GM21737 (cell line): Measurements from ENCODE around the gene TRIM17.

Experiments used
- ATAC-seq: cut with Tn5 transposase; IDR thresholded peaks from one replicate; pipeline ENCODE4 v1.9.1; 2021; ENCODE audit warnings: mild to moderate bottlenecking, moderate library complexity; ENCODE audit not compliant: unreplicated experiment

TRIM17 gene

DNA sequence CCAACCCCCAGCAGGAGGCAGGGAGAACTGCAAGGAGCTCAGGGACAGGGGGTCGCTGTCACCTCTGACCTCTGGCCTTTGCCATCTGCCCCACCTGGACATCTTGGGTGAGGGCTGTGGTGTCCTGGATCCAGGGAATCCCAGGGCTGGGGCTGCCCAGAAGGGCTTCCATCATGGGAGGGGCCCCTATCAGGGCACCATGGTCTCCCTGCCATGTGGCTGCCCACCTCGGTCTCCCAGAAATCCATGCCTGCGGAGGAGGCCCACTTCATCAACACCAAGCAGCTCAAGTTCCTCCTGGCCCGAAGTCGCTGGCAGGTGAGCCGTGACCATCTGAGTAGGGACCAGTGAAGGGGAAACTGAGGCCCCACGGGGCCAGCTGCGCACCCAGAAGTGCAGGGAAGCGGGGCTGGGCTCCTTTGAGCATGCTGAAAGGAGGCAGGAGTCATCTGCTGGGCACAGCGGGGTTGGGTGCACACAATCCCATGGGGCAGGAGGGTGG lies 46.2 kb downstream of the TRIM17 start:
- no peak for ATAC-seq

DNA sequence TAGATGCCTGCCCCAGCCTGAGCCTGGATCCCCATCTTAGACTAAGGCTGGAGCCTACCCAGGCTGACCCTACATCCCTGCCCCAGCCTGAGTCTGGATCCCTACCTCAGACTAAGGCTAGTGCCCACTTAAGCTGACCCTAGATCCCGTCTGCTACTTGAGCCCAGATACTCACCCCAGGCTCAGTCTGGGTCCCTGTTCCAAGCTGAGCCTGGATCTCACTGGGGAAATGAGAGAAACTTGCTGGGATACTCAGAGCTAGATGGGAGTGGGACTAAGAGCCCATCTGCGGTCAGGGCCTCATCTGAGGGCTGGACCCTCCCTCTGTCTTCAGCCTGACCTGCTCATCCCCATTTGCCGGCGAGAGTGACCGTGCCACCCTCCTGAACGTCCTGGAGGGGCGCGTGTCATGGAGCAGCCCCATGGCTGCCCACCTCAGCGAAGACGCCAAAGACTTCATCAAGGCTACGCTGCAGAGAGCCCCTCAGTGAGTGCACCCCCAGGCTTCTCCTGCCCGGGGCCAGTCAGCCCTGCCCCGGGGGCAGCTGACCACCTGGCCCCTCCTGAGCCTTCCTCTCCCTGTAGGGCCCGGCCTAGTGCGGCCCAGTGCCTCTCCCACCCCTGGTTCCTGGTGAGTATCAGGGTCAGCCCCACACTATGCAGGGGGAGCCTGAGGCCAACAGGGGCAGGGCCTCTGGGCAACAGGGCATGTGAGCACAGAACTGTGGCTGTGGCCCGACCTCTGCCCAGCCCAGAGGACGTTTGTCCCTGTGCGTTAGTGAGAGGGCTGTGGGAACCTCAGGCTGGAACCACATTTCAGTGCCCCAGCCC lies 46.8 kb downstream of the TRIM17 start:
- ATAC-seq: no peak

DNA sequence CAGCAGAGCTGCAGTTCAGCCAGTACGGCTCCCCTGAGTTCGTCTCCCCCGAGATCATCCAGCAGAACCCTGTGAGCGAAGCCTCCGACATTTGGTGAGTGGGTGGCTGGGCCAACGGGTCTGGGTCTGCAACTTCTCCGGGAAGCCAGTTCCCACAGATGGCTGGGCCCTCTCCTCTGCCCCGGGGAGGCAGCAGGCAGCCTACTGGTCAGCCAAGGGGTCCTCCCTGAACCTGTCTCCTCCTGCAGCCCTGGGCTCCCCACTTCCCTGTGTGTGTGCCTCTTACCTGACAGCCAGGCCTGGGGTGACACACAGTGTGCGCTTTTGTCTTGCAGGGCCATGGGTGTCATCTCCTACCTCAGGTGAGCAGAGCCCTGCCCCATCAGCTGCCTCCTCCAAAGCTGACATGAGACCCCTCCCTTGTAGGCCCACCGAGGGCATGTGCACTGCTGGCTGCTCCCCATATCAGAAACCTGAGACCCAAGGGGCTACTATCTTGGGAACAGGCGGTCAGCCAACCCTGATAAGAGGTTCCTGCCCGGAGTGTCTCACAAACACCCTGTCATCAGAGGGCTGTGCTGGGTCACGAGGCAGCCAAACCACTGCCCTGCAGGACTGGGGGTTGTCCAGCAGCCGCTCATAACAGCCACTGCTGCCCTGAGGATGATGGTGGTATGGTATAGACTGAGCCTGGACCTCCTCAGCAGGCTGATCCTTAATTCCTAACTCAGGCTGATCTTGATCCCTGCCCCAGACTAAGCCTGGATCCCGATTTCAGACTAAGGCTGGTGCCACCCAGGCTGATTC lies 47.7 kb downstream of the TRIM17 start:
- no peak for ATAC-seq

DNA sequence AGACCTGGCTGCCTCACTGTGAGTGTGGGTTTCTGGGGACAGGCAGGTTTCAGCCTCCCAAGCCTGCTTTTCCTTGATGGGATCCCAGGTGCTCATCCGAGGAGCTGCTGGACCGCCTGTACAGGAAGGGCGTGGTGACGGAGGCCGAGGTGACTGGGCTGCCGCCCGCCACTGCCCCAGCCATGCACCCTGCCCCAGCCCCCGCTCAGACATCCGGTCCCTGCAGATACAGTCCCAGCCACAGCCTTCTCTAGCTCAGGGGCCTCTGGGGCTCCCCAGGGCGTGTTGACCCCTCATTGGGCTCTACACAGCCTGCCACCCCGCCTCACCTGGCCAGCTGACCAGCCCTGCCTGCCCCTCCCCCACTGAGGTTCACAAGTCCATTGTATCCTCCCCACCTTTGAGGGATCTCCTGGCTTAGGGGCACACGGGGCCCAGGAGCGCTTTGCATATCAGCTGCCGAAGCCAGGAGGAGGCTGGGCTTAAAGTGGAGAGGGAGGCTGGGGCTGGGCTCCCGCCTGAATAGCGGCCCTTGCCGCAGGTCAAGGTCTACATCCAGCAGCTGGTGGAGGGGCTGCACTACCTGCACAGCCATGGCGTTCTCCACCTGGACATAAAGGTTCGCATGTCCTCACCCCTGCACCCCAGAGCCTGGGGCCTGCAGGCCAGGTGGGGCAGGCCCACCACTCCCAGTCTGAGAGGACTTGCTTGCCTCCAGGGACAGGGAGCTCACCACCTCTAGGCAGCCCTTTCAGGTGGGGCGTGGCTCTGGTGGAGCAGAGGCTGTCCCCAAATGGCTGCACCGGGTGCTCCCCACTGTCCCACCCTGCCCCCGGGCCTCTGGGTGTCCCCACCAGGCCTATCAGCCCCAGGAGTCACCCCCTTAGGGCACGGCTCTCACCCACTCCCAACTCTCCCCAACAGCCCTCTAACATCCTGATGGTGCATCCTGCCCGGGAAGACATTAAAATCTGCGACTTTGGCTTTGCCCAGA lies 48.6 kb downstream of the TRIM17 start:
- no peak for ATAC-seq

DNA sequence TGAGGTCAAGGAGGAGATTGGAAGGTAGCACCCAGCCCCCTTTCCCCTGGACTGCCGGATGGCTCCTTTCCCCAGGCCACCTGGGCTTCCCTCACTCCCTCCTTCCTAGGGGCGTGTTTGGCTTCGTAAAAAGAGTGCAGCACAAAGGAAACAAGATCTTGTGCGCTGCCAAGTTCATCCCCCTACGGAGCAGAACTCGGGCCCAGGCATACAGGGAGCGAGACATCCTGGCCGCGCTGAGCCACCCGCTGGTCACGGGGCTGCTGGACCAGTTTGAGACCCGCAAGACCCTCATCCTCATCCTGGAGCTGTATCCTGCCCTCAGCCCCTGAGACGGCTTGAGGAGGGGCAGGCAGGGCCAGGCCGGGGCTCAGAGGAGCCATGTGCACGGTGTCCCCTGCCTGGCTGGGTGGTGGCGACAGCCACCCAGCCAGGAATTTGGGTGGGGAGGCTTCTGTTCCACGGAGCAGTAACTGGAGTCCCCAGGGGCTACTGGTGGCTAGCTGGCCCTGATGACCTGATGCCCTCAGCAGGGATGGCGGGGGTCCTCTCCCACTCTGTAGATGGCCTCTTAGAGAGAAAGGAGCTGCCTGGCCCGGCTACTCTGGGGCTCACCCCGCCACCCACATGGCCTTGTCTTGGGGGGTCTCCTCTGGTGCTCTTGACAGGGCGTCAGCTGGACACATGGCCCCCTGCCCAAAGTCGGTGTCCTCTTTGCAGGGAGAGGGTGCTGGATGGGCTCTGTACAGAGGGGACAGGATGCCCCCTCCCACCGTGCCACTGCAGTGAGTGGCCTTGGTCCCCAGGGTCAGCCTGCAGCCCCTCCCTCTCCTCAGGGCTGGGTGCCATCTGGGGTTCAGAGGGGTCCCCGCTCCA lies 49.6 kb downstream of the TRIM17 start:
- ATAC-seq: no peak

DNA sequence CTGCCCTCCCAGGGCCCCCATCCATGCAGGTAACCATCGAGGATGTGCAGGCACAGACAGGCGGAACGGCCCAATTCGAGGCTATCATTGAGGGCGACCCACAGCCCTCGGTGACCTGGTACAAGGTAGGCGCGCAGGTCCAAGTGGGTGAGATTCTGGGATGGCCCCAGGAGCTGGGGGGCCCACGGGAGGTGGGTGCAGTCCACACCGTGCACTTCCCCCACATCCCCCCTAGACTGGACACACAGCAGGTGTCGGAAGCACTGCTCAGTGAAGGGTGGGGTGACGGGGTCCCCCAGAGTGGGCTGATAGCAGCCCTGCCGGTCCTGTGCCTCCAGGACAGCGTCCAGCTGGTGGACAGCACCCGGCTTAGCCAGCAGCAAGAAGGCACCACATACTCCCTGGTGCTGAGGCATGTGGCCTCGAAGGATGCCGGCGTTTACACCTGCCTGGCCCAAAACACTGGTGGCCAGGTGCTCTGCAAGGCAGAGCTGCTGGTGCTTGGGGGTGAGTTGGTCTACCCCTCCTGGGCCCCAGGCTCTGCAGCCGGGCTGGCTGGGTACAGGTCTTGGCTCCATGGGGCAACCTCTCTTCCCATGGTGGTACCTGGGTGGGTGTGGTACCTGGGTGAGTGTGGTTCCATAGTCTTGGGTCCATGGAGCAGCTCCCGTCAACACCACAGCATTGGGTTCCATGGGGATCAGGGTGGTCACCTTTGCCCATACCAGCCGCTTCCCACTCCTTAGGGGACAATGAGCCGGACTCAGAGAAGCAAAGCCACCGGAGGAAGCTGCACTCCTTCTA lies 50.4 kb downstream of the TRIM17 start:
- ATAC-seq: no peak

DNA sequence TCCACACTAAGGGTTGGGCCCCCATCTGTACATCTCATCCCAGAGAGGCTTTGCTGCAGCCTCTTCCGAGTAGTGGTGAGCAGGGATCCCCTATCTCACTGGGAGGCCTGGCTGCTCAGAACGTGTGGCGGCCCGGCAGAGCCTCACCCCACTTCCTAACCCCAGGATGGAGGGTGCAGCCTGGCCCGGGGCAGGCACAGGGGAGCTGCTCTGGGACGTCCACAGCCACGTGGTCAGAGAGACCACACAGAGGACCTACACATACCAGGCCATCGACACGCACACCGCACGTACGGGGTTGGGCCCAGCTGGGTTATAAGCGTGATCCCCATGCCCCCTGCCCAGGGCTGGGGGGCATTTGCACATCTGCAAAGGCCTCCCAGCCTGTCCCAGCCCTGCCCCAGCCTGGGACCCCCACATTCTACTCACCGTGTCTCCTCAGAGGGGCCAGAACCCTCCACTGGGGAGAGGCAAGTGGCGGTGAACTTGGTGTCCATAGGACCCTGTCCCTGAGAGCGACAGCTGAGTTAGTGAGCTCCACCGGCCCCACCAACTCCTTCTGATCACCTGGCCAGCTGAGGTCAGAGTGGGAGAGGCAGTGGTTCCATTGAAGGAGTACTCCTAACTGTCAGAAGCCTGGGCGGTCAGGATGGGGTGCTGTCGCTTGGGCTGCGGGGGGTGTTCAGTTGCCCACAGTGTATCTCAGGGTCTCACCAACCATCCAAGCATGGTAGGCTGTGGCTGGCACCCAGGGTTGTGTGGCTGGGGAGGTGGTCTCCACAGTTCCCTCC lies 51.2 kb downstream of the TRIM17 start:
- ATAC-seq: no peak

DNA sequence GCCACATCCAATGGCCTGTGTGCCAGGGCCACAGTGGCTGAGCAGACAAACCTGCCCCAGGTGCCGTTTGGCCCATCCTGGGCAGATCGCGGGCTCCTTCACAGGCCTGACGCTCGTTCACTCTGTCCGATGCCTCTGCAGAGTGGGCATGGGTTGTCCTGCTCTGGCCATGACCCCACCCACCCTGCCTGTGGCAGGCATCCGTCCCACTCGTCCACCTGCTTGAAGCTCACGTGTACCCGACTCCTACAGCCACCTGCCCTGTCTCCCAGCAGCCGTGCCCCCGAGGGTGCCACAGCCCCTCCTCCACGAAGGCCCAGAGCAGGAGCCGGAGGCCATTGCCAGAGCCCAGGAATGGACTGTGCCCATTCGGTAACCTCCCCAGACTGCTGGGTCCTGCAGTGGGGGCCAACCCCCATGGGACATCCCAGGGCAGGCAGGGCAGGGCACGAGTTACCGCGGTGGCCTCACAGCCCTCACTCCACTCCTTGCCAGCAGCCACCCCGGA lies 51.9 kb downstream of the TRIM17 start:
- no peak for ATAC-seq

DNA sequence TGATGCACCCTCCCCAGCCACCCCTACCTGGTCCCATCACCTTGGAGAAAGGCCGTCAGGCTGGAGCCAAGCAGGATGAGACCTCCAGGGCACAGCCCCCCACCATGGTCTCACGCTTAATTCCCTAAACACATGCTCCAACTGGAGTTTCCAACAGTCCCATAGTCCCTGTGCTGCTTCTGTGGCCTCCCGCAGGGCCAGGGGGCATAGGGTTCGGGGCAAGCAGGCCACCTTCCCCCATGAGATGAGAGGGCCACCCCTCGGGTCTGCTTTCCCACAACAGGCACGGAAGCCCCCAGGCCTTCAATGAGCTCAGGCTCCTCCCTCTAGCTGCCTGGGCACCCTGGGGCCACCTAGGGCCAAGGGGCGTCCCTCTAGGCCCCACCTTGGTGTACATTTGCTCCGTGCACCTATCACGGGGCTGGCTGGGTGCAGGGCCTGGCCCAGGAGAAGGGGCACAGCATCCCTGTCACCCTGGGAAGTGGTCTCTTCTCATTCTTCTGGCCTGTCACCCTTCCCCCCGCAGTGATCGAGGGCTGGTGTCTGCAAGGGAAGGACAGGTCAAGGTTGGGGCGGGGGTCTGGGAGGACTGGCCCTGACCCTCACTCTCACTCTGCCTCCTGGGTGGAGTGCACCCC lies 52.5 kb downstream of the TRIM17 start:
- ATAC-seq: no peak

DNA sequence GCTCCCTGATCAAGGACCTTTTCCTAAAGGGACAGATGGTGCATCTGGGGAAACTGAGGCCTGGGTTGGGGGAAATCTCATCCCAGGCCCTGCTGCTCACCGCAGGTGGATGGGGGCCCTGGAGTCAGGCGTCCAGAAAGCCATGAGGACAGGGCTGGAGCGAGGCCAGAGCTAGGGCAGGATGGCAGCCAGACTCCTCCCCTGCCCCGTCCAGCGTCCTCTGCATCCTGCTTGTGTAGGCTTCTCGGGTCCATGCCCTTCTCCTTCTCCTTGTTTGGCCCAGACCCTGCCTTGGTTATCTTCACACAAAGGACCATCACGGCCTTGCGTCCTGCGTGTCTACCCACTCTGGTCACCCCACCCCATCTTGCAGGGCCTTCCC lies 53.0 kb downstream of the TRIM17 start:
- no peak for ATAC-seq

DNA sequence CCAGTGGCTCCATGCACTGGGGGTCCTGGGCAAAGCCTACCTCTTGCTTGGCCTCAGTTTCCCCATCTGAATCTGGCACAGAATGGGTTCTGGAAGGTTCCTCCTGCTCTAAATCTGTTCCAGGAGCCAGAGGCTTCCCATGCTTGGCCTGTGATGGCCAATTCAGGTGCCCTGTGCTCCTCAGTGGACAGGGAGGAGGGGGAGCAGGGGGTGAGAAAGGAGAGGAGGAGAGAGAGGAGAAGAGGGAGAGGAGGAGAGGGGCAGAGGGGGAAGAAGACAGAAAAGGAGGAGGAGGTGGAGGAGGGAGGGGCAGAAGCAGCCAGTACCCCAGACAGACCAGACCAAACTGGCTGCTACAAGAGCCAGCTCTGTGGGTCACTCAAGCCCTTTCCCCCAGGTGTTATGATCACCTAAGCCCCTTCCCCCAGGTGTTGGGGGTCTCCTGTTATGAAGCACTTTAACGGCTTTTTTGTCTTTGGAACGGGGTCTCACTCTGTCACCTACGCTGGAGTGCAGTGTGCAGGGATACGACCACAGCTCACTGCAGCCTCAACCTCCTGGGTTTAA lies 53.7 kb downstream of the TRIM17 start:
- ATAC-seq: no peak

DNA sequence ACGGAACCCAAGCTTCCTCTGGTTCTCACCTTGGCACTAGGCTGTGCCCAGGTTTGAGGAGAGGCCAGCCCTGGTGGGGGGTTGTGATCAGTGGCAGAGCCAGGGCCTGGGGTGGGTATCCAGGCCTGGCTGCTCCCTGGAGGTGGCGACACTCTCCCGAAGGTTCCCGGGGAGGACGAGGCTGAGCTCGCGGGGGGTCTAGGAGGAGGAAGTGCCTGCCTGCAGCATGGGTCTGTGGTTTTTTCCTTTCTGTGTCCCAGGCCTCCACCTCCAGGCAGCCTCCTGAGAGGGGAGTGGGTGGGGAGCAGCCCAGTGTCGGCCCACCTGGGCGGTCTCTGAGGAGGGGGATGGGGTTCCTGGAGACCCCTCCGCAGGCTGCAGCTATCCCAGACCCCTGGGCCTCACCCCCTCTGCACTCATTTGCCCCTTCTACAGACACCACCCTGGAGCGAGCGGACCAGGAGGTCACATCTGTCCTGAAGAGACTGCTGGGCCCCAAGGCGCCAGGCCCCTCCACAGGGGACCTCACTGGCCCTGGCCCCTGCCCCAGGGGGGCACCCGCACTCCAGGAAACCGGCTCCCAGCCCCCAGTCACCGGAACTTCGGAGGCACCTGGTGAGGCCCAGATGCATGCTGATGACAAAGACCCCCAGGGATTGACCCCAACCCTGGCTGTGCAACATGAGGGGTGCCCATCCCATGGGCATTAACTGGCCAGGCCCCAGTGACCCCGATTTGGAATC lies 54.3 kb downstream of the TRIM17 start:
- no peak for ATAC-seq

DNA sequence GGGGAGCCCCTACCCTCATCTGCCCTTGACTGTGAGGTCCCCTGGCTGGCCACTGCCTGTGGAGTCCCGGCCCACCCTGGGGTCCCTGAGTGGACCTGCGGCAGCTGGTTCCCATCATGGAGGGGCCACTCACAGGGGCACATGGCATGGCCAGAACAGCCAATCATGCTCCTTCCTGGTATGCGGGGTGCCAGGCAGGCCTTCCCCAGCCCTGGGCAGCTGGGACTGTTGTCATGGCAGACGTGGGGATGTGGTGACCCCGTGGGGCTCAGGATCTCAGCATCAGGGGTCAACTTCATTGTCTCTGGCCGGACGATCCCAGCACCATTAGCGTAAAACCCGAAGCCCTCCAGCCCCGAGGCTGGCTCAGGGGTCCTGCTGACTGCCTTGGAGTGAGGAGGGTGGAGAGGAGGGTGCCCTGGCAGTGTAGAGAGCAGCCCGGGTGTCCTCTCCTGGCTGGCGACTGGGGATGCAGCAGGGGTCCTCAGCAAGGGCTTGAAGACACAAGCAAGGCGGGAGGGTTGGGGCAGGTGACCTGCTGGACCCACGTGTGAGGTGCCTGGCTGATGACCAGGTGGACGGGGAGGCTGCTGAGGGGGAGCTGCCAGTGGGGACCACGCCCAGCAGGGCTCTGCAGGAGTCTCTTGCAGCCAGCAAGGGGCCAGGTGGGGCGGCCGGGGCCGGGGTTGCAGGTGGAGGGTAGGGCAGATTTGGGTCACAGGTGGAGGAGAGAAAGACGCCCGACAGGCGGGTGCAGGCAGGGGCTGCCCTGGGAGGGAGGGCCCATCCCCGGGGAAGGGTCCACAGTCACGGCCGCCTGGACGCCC lies 55.1 kb downstream of the TRIM17 start:
- ATAC-seq: no peak

DNA sequence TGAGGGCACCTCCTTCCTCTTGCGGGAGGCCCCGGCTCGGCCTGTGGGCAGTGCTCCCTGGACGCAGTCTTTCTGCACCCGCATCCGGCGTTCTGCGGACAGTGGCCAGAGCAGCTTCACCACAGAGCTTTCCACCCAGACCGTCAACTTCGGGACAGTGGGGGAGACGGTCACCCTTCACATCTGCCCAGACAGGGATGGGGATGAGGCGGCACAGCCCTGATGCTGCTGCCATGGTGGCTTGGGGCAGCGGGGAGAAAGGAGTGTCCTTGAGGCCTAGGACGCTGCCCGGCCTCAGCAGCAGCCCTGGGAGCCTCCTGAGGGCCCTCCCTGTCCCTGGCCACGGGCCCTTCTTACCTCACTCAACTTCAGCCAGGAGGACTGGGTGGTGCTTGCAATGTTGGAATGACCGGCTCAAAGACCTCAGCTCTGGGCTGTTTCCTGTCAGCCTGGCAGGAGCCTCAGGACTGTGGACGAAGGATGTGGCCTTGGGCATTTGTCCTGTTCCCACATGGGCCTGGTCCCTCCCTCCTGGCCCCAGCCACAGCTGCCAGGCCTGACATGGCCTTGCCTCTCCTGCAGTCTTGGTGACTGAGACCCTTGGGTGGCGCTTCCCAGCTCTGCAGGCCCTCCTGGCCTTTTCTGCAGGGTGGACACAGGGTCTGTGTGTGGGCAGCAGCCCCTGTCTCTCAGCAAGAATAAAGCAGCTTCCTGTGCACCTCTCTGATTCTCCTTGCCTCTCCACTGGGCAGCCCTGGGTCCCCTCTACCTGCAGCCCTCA lies 55.9 kb downstream of the TRIM17 start:
- ATAC-seq: no peak
